ENCODE data around the gene RGS14.
"Not testable (repeated sequence)": the region's sequence is repeated elsewhere in the genome, so short reads cannot be mapped to it uniquely, and the experiment has no call there.

Gene RGS14

GRCh38 chr5:177334781-177335700 is 22.7 kb upstream of the RGS14 start:
- DNase-seq (ENCODE audit: low read depth in 2 of 2) = no peak
- H3K4me3 ChIP-seq (replicated peaks in 1 of 2; ENCODE audit: low read depth in 2 of 2, low read length in 2 of 2) = no peak overlapping the region
- no peak for TF ChIP-seq CTCF (IDR thresholded peaks at IDR 0.05; ENCODE audit: low read depth, low read length)

GRCh38 chr5:177335701-177336065 is 22.0 kb upstream of the RGS14 start:
- TF ChIP-seq CTCF (IDR thresholded peaks at IDR 0.05; ENCODE audit: low read depth, low read length) = no peak
- H3K4me3 ChIP-seq (replicated peaks in 1 of 2; ENCODE audit: low read depth in 2 of 2, low read length in 2 of 2) = no peak overlapping the region
- DNase-seq (ENCODE audit: low read depth in 2 of 2) = no peak

- no peak overlapping the region for H3K4me3 ChIP-seq (replicated peaks in 1 of 2; ENCODE audit: low read depth in 2 of 2, low read length in 2 of 2)
- peak in 1 of 2 donors; percentile 22 for DNase-seq (ENCODE audit: low read depth in 2 of 2)
- peak; percentile 30 for TF ChIP-seq CTCF (IDR thresholded peaks at IDR 0.05; ENCODE audit: low read depth, low read length)
Observed at GRCh38 chr5:177336112-177336511, 21.6 kb upstream of the RGS14 start.

GRCh38 chr5:177336603-177337494 is 20.9 kb upstream of the RGS14 start:
- no peak overlapping the region for H3K4me3 ChIP-seq (replicated peaks in 1 of 2; ENCODE audit: low read depth in 2 of 2, low read length in 2 of 2)
- TF ChIP-seq CTCF (IDR thresholded peaks at IDR 0.05; ENCODE audit: low read depth, low read length) = no peak
- no peak for DNase-seq (ENCODE audit: low read depth in 2 of 2)

GRCh38 chr5:177338251-177339106 is 19.2 kb upstream of the RGS14 start:
- H3K4me3 ChIP-seq (replicated peaks in 1 of 2; ENCODE audit: low read depth in 2 of 2, low read length in 2 of 2) = no peak overlapping the region
- no peak for DNase-seq (ENCODE audit: low read depth in 2 of 2)
- TF ChIP-seq CTCF (IDR thresholded peaks at IDR 0.05; ENCODE audit: low read depth, low read length) = no peak

- no peak for TF ChIP-seq CTCF (IDR thresholded peaks at IDR 0.05; ENCODE audit: low read depth, low read length)
Observed at GRCh38 chr5:177339107-177339638, 18.6 kb upstream of the RGS14 start.

GRCh38 chr5:177343000-177343399 is 14.7 kb upstream of the RGS14 start:
- not testable (repeated sequence) for DNase-seq (ENCODE audit: low read depth in 2 of 2); H3K4me3 ChIP-seq (replicated peaks in 1 of 2; ENCODE audit: low read depth in 2 of 2, low read length in 2 of 2)

More at GRCh38 chr5:177339107-177339638, 18.6 kb upstream of the RGS14 start:
- H3K4me3 ChIP-seq (replicated peaks in 1 of 2; ENCODE audit: low read depth in 2 of 2, low read length in 2 of 2) = no peak overlapping the region
- DNase-seq (ENCODE audit: low read depth in 2 of 2) = no peak

Measured in cardiac fibroblast (primary cell).